IMR-90 (cell line): ENCODE results near the gene DNAJC7. TPM values are rescaled to one million over a fixed set of nuclear protein-coding genes. Genes with fewer than 3 reads are reported as not detected.

Experiments used
- ATAC-seq: fragments of 200-7000 bp; cut with Tn5 transposase; 2 replicates; pipeline ENCODE4 v1.9.1; 2020; ENCODE audit warnings: low read depth, mild to moderate bottlenecking, moderate library complexity
- BruUV-seq: library from RNA; stranded (reverse); fragments of 400-500 nt; replicated peaks from 2 replicates; lab custom pipeline; 2021; lab: Mats Ljungman, UMichigan
- CTCF ChIA-PET: fragments of 300-600 bp; formaldehyde crosslinking; extraction: SDS; loops from one replicate; lab custom pipeline; 2021; ENCODE audit warnings: antibody characterized with exemption; lab: Yijun Ruan, JAX
- POLR2A ChIA-PET: fragments of 300-600 bp; sonication (Branson Sonifier 250); formaldehyde crosslinking; loops from one replicate; lab custom pipeline; 2022; ENCODE audit warnings: antibody characterized with exemption; ENCODE audit not compliant: unreplicated experiment; lab: Charles Lee
- DNase-seq: peaks from one replicate; pipeline ENCODE4 v3.0.0; 2013
- H2AFZ ChIP-seq: replicated peaks from 2 replicates; pipeline ENCODE3; 2013; ENCODE audit warnings: low read length, mild to moderate bottlenecking; ENCODE audit not compliant: poor library complexity
- H2AK5ac ChIP-seq: 2 replicates; pipeline ENCODE4 v1.6.1; 2013; ENCODE audit warnings: low read depth, low read length, inconsistent platforms
- H2AK9ac ChIP-seq: replicated peaks from 2 replicates; pipeline ENCODE3; 2013; ENCODE audit warnings: mild to moderate bottlenecking, low read depth, low read length, moderate library complexity; ENCODE audit not compliant: poor library complexity
- H2BK120ac ChIP-seq: 2 replicates; pipeline ENCODE4 v1.6.1; 2013; ENCODE audit warnings: low read depth, low read length, inconsistent platforms
- H2BK15ac ChIP-seq: 3 replicates; pipeline ENCODE4 v1.6.1; 2013; ENCODE audit warnings: low read depth, low read length, inconsistent platforms
- H2BK20ac ChIP-seq: 2 replicates; pipeline ENCODE4 v1.6.1; 2013; ENCODE audit warnings: low read depth, mild to moderate bottlenecking, inconsistent platforms, low read length, moderate library complexity
- H2BK5ac ChIP-seq: 2 replicates; pipeline ENCODE4 v1.6.1; 2013; ENCODE audit warnings: mild to moderate bottlenecking, low read depth, low read length, inconsistent platforms; ENCODE audit not compliant: poor library complexity, severe bottlenecking
- H3K14ac ChIP-seq: replicated peaks from 2 replicates; pipeline ENCODE4 v1.6.1; 2013; ENCODE audit warnings: low read depth, low read length, inconsistent platforms
- H3K18ac ChIP-seq: 2 replicates; pipeline ENCODE4 v1.6.1; 2013; ENCODE audit warnings: low read depth, low read length, control low read depth
- H3K23ac ChIP-seq: 2 replicates; pipeline ENCODE4 v1.6.1; 2013; ENCODE audit warnings: low read depth, low read length, inconsistent platforms
- H3K27ac ChIP-seq: 2 replicates; pipeline ENCODE4 v1.5.1; 2013; ENCODE audit warnings: mild to moderate bottlenecking, control low read depth, low read length; ENCODE audit not compliant: insufficient read depth
- H3K27me3 ChIP-seq: 2 replicates; pipeline ENCODE4 v1.6.1; 2013; ENCODE audit warnings: low read length; ENCODE audit not compliant: control insufficient read depth, insufficient read depth
- H3K36me3 ChIP-seq: 2 replicates; pipeline ENCODE4 v1.6.1; 2013; ENCODE audit warnings: low read length, mixed read lengths; ENCODE audit not compliant: control insufficient read depth, insufficient read depth
- H3K4ac ChIP-seq: 2 replicates; pipeline ENCODE4 v1.6.1; 2013; ENCODE audit warnings: low read depth, low read length, inconsistent platforms
- H3K4me1 ChIP-seq: 2 replicates; pipeline ENCODE4 v1.6.1; 2013; ENCODE audit warnings: low read length, mixed read lengths; ENCODE audit not compliant: control insufficient read depth, insufficient read depth
- H3K4me2 ChIP-seq: 2 replicates; pipeline ENCODE4 v1.6.1; 2013; ENCODE audit warnings: low read depth, mild to moderate bottlenecking, control low read depth, low read length, moderate library complexity
- H3K4me3 ChIP-seq: 2 replicates; pipeline ENCODE4 v1.5.1; 2013; ENCODE audit warnings: low read depth, mild to moderate bottlenecking, control low read depth, low read length, moderate library complexity; ENCODE audit not compliant: insufficient read depth
- H3K56ac ChIP-seq: 2 replicates; pipeline ENCODE4 v1.6.1; 2013; ENCODE audit warnings: low read length, inconsistent platforms; ENCODE audit not compliant: insufficient read depth; ENCODE audit errors: extremely low read depth
- H3K79me1 ChIP-seq, 2 experiments: 2 replicates each; pipeline ENCODE4 v1.6.1; 2013; ENCODE audit warnings: low read length in 2 of 2, inconsistent platforms in 1 of 2, low read depth in 1 of 2
- H3K9ac ChIP-seq: 2 replicates; pipeline ENCODE4 v1.6.1; 2013; ENCODE audit warnings: low read depth, low read length, control low read depth
- H3K9me1 ChIP-seq: 2 replicates; pipeline ENCODE4 v1.6.1; 2013; ENCODE audit warnings: low read length, inconsistent platforms; ENCODE audit not compliant: insufficient read depth
- H3K9me3 ChIP-seq: 2 replicates; pipeline ENCODE4 v1.6.1; 2013; ENCODE audit warnings: low read length; ENCODE audit not compliant: control insufficient read depth, insufficient read depth
- H4K20me1 ChIP-seq: 2 replicates; pipeline ENCODE4 v1.6.1; 2013; ENCODE audit warnings: low read length, inconsistent platforms; ENCODE audit not compliant: insufficient read depth
- H4K5ac ChIP-seq: 2 replicates; pipeline ENCODE4 v1.6.1; 2013; ENCODE audit warnings: mild to moderate bottlenecking, low read depth, low read length, control low read depth
- H4K8ac ChIP-seq, 2 experiments: 2 replicates each; pipeline ENCODE4 v1.6.1; 2013; ENCODE audit warnings: low read depth in 2 of 2, low read length in 2 of 2, control low read depth in 1 of 2, inconsistent platforms in 1 of 2
- H4K91ac ChIP-seq: 2 replicates; pipeline ENCODE4 v1.6.1; 2013; ENCODE audit warnings: low read depth, low read length, inconsistent platforms; ENCODE audit not compliant: insufficient read depth
- BHLHE40 ChIP-seq: fragments of 150-350 bp; IDR thresholded peaks from 2 replicates; pipeline ENCODE4 v1.6.1; 2016; ENCODE audit warnings: mild to moderate bottlenecking, low read depth, low read length
- CEBPB ChIP-seq: IDR thresholded peaks from 2 replicates; pipeline ENCODE4 v1.6.1; 2012; ENCODE audit warnings: low read depth, low read length, improper control_type of control experiment
- CTCF ChIP-seq: conservative IDR thresholded peaks from 2 replicates; pipeline ENCODE4 v1.5.1; 2012; ENCODE audit warnings: mild to moderate bottlenecking, low read depth, low read length, improper control_type of control experiment
- FOS ChIP-seq: fragments of 150-350 bp; IDR thresholded peaks from 2 replicates; pipeline ENCODE4 v1.6.1; 2016; ENCODE audit warnings: low read depth, low read length
- MAFK ChIP-seq: IDR thresholded peaks from 2 replicates; pipeline ENCODE4 v1.6.1; 2012; ENCODE audit warnings: low read depth, low read length, improper control_type of control experiment
- MAZ ChIP-seq: IDR thresholded peaks from 2 replicates; pipeline ENCODE4 v1.6.1; 2012; ENCODE audit warnings: low read depth, mild to moderate bottlenecking, low read length, improper control_type of control experiment, moderate library complexity, borderline replicate concordance
- NFE2L2 ChIP-seq: fragments of 150-350 bp; IDR thresholded peaks from 2 replicates; pipeline ENCODE4 v1.6.1; 2016; ENCODE audit warnings: low read depth, mild to moderate bottlenecking, low read length
- POLR2A ChIP-seq: IDR thresholded peaks from 2 replicates; pipeline ENCODE4 v1.6.1; 2012; ENCODE audit warnings: mild to moderate bottlenecking, low read depth, low read length
- SMC3 ChIP-seq: fragments of 150-350 bp; IDR thresholded peaks from 2 replicates; pipeline ENCODE4 v1.6.1; 2016; ENCODE audit warnings: low read depth, mild to moderate bottlenecking, antibody characterized with exemption, low read length, moderate library complexity
- USF2 ChIP-seq: fragments of 150-350 bp; IDR thresholded peaks from 2 replicates; pipeline ENCODE4 v1.6.1; 2017; ENCODE audit warnings: mild to moderate bottlenecking, antibody characterized with exemption, low read length, low read depth
- WGBS, 2 experiments: methylation state at CpG; one replicate each; pipeline versions ENCODE4 v1.1.5 to v1.1.7; 2013; ENCODE audit warnings: missing lambda C conversion rate in 2 of 2; ENCODE audit not compliant: insufficient read length in 1 of 2; ENCODE audit errors: extremely low coverage in 2 of 2; 5-methylcytosine and 5-hydroxymethylcytosine counted together
- dilution Hi-C: fragments of 300-500 bp; cut with HindIII; formaldehyde crosslinking; loops from one replicate; pipeline ENCODE4 v1.14.3; 2018; ENCODE audit warnings: low sequenced_read_pairs; ENCODE audit not compliant: unreplicated experiment
- in situ Hi-C: fragments of 300-500 bp; cut with MboI; formaldehyde crosslinking; loops from 3 replicates; pipeline ENCODE4 v1.14.3; 2019; ENCODE audit warnings: low sequenced_read_pairs, inconsistent platforms, mixed read lengths
- intact Hi-C: fragments of 100-400 bp; cut with micrococcal nuclease; formaldehyde crosslinking; loops from 2 replicates; pipeline ENCODE4 v1.10.0; 2022
- polyA plus RNA-seq, 3 experiments: library from polyadenylated mRNA; depleted of rRNA; stranded (reverse); fragments of >200 nt; gene quantifications; 2 replicates each; pipeline ENCODE4 v1.2.3, GENCODE V29; 2012; ENCODE audit warnings: low replicate concordance in 1 of 3
- total RNA-seq: library from RNA; depleted of rRNA; stranded (reverse); fragments of >200 nt; gene quantifications from 2 replicates; pipeline ENCODE4 v1.2.3, GENCODE V29; 2012

DNAJC7 gene
- total and polyA plus RNA-seq, 2 of the 4 experiments (the other 2 are of a cell fraction) = 49.3 to 71.7 TPM

GRCh38 chr17:41967921-41968578 lies 49.2 kb downstream of the DNAJC7 start (continued):
- no peak for TF ChIP-seq MAZ

- H3K18ac ChIP-seq = peak overlapping the region; percentile 21
- ChIA-PET POLR2A (interaction anchor here (1.1 to 1.7 kb wide), 3 partner anchors 50 to 58 kb away, joined by 4 to 8 read pairs (median 7); partner anchors contain the start of genes DNAJC7 and NKIRAS2), CTCF (interaction anchor here (1.6 kb wide), 1 partner anchor 134 kb away, joined by 7 read pairs; no protein-coding TSS in a partner anchor)
- H3K4ac ChIP-seq = peak overlapping the region; percentile 71
- ATAC-seq (peak; percentile 24), DNase-seq (no peak)
- peak overlapping the region; percentile 94 for H3K4me3 ChIP-seq
- no peak overlapping the region for H2BK20ac ChIP-seq
- dilution Hi-C loops (no loop called here), in situ Hi-C loops (loop anchor here (5.0 to 10.0 kb wide), 2 partner anchors 145 to 233 kb away; partner anchors contain the start of genes DHX58 and HAP1), intact Hi-C loops (no loop called here)
- H3K9me1 ChIP-seq = peaks cover 16% of the 10 kb centered on the region
- H4K8ac ChIP-seq = peak overlapping the region; percentile 26 to 79; a peak in 3 of 4 replicates
- peak overlapping the region; percentile 20 for H2BK5ac ChIP-seq
- H3K23ac ChIP-seq = peak overlapping the region; percentile 69
- H2AFZ ChIP-seq = peak overlapping the region; percentile 91
- H2BK15ac ChIP-seq = 0 out of 3 replicates have a peak overlapping the region, but pooled peaks have one; percentile 26
- H3K56ac ChIP-seq = peak overlapping the region; percentile 50; the same call in 1 of the 2 replicates
- H3K9me3 ChIP-seq = no peaks in the 10 kb centered on the region
- peaks cover 22% of the 10 kb centered on the region for H4K20me1 ChIP-seq
- peak overlapping the region; percentile 84 for H3K9ac ChIP-seq
- peaks cover 11% of the 10 kb centered on the region for H3K4me1 ChIP-seq
- no TSS peak for BruUV-seq
- peaks cover 24 to 50% of the 10 kb centered on the region in 2 experiments for H3K79me1 ChIP-seq
- peak overlapping the region; percentile 87 for H2AK5ac ChIP-seq
- H4K91ac ChIP-seq = peak overlapping the region; percentile 81
- H3K36me3 ChIP-seq = peaks cover 31% of the 10 kb centered on the region
- 60% methylated on average over 10 of the region's 39 CpGs; no CpG with 5 or more reads in 1 of the 2 experiments for WGBS, 2 experiments
- H4K5ac ChIP-seq = peak overlapping the region; percentile 39
- H3K27ac ChIP-seq = peak overlapping the region; percentile 72
- H3K27me3 ChIP-seq = no peaks in the 10 kb centered on the region
- H2AK9ac ChIP-seq = peak overlapping the region; percentile 96
- peak overlapping the region; percentile 91 for H3K4me2 ChIP-seq
- H3K14ac ChIP-seq = peak overlapping the region; percentile 77
- 0 out of 2 replicates have a peak overlapping the region, but pooled peaks have one; percentile 8 for H2BK120ac ChIP-seq
- TF ChIP-seq CTCF (no peak), USF2 (no peak), MAFK (no peak), POLR2A (no peak), MAZ (no peak; the same call in 1 of the 2 replicates), BHLHE40 (no peak), FOS (no peak), CEBPB (no peak), NFE2L2 (no peak), SMC3 (no peak)
Measured at GRCh38 chr17:41967141-41967920, 49.9 kb downstream of the DNAJC7 start.
